NCI-H226 (cell line): ENCODE results near the gene CA5A.

Source experiments
- DNase-seq: peaks from one replicate; pipeline ENCODE4 v3.0.0-alpha.2; 2015

The CA5A gene

DNA sequence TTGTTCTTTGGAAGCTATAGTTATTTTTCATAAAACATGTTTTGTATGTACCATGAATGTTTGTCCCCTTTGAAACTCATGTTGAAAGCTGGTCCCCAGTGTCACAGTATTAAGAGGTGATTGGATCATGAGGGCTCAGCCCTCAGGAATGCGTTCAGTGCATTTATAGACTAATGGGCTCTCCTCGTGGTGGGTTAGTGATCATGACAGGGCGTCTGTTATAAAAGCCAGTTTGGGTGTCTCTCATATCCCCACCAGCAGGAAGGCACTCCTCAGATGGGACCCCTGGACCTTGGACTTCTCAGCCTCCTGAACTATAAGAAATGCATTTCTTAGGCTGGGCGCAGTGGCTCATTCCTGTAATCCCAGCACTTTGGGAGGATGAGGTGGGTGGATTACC lies 25.3 kb upstream of the CA5A start:
- no peak for DNase-seq

DNA sequence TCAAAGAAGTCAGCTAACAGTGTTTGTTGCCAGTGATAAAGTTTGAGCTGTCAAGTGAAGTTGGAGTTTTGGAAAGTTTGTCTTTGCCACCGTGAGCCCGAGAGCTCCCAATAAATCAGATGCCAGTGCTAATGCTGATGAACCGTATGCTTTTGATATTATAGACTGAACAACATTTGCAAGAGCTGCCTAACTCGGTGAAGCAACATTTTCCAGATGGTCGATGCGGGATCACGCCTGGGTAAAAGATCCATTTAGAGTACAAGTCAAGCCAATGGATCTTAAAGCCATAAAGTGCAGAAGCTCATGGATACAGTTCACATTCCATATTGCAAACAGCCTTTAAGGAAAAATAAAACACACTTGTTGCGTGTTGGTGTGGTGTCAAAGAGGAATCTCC lies 24.5 kb upstream of the CA5A start:
- DNase-seq, result no peak

DNA sequence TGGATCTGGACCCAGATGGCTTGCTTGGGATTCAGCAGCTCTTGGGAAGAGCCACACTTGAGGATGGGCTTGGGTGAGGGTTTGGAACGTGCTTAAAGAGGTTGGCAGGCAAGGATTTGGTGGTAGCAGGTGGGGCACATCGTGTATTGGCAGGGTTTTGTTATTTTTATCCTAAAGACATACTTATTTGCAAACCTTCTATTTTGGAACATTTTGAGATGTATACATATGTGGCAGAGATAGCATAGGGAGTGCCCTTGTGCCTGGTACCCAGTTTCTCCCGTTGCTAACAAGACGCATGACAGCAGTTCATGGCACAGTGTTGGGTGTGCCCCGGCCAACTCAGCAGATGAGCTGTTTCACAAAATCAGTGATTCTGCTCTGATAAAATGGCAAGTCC lies 24.0 kb upstream of the CA5A start:
- no peak for DNase-seq

DNA sequence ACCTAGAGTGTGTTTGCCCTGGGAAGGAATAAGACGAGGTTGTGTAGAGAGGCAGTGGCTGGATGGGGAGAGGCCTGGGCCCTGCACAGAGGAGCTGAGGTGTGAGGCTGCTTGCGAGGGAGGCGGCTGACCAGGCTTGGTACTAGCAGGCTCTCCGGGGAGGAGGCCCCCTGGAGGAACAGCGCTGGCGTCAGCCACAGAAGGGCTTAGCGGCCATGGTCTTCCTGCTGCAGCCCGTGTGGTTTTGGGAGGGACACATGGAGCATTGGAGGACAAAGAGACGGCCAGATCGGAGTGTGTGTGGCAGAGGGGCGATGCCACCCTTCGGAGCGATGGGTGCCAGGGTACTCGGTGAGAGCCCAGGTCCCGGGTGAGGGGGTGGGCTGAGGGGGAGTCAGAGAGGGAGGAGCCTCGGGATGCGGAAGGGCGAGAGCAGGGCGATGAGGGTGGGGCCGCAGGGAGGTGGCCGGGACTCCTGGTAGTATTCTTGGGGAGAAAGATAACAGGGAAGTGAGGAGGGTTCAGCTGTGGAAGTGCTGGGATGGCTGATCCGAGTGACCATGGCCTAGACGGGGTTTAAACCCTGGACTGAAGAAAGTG lies 23.2 kb upstream of the CA5A start:
- DNase-seq, result no peak

DNA sequence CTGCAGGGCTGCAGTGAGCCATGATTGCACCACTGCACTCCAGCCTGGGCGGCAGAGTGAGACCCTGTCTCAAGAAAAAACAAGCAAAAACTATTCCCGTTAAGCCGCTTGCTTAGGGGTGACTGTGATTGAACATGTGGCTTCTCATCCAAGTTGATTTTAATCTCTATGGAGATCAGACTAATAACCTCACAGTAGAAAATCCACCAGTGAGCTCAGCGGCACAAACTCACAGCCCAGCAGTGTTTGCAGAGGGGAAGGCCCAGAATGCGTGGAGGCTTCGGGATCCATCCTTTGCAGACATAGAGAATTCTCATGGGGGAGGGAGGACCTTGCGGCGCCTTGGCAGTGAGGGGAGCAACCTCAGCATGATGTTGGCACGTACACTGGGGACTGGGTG lies 22.3 kb upstream of the CA5A start:
- no peak for DNase-seq

DNA sequence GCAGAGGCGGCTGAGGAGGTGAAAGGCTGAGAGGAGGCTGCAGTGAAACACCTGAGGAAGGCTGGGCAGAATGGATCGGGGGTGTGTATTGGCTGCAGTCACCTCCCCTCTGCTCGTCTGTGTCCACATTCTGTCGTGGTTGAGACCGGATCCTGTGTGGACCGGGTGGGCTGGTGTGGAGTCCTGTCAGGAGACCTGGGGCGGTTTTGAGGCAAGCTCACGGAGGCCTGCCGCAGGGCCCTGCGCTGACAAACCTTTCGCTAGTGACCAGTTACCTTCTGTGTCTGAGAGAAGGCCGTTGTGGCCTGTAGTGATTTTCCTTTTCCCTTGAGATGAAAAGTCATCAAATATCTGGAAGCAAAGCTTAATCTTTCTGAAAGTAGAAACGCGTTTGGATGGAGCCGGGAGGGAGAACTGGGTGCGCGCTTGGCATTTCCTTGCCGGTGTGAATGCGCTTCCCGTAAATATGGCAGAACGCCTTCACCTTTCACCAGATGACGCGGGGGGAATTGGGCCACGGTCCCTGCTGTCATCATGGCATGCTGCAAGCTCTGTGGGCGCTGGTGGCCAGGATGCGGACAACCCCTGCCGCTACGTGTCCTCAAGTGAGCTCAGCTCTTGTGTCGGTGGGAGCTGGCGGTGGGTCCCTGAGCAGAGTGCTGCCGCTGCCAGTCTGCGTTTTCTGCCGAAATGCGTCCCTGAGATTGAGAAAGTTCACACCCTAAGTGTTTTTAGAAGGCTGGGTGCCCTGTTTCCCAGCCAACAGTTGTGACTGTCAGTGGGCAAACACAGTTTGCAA lies 21.2 kb upstream of the CA5A start:
- DNase-seq, result no peak

DNA sequence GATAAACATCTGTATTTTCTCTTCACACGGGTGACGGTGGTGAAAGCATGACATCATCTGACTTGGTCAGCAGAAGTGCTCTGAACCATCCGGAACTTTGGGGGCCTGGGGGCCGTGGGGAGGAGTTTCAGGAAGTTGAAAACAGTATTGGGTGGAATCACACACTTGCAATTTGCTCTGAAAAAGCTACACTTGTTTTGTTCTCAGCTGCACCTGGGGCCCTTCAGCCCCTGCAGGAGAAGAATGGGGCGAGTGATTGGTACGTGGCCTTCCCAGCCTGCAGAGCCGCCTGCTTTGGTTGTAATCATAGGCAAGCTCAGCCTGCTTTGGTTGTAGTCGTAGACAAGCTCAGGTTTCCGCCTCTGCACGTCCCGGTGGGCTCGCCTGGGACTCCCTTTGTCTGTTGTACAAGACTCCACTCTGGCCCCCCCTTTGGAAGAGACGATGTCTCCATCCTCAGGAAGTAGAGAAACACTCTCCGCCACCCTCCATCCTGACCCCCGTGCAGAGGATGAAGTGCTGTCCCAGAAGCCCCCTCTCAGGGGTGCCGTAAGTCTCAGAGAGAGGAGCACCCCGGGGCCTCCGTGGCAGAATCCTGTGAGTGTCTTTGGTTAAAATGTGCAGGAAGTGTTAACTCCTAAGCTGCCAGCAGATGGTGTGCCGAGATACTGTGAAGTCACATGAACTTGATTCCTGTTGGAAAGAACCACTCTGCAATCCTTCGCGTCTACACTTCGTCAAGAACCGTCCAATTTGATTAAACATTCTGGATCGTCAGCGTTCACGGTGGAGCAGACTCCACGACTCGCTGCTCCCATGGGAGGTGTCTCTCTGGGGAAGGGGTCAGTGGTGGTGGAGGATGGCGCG lies 20.3 kb upstream of the CA5A start:
- DNase-seq, result no peak

DNA sequence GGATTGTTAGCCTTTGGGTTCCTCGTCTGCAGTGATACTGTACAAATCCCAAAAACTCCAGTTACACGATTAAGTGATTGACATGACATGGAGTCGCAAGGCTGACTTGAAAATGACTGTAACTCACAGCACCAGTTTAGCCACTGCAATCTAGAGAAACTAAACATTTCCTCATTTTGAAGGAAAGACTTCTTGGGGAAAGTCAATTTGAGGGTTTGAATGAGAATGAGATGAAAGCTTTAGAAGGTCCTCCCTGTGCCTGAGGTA lies 19.7 kb upstream of the CA5A start:
- DNase-seq, result no peak

DNA sequence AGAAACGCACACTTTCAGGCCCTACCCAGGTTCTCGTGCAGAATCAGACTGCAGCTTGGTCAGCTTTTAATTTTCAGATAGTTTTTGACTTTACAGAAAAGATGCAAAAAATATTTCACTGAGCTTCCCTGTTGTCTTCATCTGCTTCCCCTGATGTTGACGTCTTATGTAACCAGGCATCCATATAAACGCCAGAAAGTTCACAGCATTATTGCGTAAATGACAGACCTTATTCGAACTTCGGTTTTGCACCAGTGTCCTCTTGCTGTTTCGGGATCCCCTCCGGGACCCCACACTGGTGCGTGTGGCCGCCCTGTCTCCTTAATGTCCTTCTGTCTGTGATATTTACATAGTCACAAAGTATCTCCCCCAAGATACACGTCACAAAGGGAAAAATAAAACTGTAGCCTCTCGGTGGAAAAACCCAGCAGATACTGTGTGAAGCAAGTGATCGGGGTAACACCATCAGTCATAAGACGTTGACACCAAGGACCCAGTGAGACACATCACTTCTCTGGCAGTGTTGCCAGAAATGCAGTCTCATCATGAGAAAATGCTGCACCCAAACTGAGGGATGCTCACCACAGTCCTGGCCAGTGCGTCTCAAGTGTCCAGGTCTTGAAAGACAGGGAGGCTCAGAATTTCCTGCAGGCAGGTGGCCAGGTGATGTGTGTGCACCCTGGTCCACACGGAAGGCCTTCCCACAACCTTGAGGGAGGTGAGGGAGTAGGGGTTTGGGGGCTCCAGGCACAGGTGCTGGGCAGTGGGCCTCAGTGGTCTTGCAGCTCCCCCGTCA lies 19.2 kb upstream of the CA5A start:
- DNase-seq, result no peak

DNA sequence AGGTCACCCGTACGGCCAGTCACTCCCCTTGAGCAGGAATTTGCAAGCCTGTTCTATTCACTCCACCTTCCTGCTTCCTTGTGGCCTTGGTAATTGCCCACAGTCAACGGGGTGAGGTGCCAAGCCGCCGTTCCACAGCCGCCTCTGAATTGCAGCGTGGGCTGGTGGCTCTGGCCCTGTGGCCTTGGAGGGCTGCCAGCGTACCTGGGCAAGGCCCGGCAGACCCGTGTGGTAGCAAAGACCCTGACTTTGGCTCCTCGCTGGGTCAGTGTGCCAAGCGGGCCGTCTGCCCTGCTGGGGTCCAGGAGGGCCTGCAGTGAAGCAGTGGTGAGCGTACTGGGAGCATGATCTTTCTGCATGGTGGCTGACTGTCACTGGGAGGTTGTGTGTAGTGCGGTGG lies 18.5 kb upstream of the CA5A start:
- DNase-seq, result no peak

DNA sequence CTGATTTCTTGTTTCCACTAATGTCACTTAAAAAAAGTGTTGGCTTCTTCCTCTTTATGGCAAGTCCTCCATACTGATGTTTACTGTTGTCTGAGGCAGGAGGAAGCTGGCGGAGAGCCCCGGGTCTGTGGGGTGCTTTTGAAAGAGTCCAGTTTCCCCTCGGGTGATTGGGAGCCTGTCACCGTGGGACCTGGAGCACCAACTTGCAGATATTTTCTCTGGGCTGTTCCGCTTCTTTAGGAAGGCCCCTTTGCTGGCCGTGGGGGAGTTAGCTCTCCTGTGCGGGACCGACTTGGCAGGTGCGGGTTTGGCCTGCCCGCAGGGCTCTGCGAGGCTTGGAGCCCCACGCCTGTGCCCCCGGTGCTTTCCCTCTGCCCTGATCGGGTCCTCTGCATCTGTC lies 18.0 kb upstream of the CA5A start:
- no peak for DNase-seq

DNA sequence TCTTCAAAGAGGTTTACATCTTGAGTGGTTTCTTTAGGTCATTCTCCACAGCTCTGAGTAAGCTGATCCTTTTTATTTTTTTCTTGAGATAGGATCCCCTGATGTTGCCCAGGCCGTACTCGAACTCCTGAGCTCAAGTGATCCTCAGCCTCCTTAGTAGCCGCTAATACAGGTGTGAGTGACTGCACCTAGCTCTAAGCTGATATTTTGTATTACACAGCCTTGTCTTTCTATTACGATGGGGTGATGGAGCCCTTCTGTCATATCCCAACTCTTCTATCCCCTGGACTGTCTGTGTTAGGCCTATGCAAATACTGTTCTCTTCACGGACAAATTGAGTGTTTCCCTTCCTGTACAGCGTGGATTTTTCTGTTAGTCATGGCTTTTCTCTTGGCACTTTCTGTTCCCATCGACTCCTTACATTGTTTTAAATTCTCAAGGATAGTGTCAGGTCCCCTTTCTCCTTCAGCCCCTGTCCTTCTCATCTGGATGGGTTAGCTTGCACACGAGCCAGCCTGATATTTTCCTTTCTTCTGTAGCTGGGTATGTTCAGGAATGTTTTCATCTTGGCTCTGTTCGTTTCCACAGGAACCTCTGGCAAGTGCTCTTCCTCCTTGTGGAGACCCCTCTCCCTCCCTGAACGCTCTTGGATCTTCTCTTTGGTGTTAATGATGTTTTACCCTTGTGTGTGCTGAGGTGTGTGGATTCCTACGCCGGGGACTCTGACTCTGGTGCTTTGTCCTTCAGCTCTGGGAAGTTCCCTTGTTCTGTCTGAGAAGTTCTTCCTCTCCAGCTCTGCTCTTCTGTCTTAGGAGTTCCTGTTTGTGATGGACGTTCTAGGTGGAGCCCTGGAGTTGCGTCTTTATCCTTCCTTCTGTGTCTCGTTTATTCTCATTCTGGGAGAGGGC lies 17.2 kb upstream of the CA5A start:
- no peak for DNase-seq

DNA sequence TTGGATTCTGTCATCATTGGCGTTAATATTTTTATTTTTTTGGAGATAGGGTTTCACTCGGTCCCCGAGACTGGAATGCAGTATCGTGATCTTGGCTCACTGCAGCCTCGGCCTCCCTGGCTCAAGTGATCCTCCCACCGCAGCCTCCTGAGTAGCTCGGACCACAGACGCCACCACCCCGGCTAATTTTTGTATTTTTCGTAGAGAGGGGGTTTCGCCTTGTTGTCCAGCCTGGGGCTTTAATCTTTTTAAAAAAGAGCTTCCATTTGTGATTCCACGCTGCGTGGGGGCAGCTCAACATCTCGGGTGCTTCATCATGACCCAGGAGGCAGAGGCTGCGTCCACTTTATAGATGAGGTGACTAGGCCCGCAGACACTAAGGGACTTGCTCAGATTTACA lies 16.4 kb upstream of the CA5A start:
- DNase-seq, result no peak

DNA sequence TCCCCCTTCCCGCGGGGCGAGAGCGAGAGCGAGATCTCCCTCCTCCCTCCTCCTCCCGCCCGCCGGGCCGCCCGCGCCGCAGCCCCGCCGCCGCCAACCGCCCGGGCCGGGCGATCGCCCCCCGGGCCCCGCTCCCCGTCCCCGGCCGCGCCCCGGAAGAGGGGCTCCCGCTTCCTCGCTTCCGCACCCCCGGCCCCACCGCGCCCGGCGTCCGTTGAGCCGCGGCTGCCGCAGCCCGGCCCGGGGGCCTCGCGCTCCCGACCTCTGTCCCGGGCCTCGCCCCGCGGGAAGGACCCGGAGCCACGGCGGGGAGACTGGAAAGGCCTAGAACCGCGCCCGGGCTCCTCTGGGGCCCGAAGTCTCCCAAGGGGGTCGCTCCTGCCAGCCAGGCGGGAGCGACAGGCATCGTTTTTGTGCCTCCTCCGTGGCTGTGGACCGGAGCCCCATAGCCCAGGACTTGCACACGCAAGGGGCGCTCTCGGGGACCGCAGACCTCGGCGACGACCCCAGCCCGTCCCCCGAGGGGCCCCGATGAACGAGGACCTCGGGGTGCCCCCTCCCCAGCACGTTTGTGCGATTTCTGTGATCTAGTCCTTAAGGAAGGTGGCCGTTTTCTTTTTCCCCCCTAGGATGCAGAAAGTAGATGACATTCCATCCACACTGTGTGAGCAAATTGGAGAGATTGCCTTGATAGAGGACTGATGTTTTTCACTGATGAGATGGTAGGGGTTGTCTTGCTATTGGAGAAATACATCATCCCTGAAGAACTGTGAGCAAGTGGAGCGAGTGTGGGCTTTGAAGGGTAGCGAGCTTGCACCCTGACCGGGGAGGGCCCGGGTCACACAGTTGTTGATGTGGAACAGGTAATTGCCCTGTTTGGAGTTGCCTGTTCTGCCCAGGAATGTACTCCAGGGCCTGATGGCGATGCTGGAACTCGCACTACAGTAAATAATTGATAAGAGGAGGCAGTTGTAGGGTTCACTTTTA lies 15.5 kb upstream of the CA5A start:
- DNase-seq, result no peak

DNA sequence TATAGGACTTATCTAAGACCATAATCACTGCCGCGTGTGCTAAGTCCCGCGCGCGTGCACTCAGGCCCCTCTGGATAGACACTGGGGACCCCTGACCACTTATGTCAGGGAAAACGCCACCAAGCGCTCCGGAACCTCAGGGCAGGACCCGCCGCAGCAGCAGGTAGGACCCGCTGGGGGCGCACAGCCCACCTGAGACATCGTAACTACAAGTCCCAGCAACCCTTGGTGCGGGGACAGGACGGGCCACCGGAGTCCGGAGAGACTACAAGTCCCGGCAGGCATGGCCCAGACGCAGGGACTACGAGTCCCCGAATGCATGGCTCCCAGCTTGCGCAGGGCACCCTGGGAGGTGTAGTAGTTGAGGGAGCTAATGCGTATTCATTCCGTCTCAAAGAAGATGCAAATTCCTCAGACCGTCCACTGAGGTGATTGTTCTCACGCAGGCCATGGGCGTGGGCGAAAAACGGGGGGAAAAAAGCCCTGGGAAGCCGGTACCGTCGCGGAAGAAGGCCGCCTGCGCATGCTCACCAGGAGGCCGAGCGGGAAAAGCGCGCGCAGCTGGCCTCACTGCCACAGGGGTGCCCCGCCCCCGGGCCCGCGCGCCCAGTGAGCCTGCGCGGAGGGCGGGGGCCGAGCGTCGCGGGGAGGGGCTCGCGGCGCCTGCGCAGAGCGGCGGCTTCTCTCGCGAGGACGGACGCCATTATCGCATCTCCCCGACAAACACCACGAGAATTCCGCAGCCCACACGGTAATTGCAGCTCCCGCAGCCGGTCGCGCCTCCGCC lies 14.6 kb upstream of the CA5A start, which contains the start of gene BANP:
TSS of gene BANP (plus strand) at position 670 of the 787 bp plus-strand sequence. CDS start 23,682 bp downstream, outside the sequence.
- DNase-seq, result peak; percentile 99

DNA sequence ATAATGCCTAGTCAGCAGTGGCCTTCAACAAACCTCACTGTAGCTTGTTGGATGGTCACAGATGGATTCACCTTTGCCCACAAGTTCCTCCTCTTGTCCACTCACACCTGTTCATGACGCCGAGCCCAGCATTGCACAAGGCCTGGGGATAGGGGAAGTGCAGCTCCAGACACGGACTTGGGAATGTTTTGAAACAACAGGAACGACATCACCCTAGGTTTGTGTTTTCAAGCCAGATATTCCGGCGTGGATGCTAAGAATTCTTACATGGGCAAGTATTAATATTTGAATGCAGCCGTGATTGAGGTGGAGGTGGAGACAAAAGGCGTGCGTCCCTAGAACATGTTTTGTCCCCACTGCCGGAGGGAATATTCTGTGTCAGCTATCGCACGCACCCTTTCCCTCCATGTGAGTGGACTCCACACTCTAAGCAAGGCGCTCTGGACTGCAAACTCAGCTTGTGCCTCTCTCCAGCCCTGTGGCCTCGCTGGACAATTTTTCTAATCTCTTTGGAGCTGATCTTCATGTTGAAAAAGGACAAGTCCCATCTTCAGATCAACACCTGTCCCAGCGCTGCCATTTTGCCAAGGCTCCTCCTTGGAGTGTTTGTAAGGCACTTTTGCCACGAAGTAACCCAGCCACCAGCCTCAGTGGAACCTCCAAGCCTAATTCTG lies 12.9 kb upstream of the CA5A start:
- DNase-seq, result no peak

DNA sequence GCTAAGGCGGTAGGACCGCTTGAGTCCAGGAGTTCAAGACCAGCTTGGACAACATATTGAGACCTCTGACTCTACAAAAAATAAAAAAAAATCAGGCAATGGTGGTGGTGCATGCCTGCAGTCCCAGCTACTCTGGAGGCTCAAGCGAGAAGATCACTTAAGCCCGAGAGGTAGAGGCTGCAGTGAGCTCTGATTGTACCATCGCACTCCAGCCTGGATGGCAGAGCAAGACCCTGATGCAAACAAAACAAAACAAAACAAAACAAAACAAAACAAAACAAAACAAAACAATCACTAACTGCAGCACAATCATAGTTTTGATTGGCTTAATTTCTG lies 12.4 kb upstream of the CA5A start:
- no peak for DNase-seq

DNA sequence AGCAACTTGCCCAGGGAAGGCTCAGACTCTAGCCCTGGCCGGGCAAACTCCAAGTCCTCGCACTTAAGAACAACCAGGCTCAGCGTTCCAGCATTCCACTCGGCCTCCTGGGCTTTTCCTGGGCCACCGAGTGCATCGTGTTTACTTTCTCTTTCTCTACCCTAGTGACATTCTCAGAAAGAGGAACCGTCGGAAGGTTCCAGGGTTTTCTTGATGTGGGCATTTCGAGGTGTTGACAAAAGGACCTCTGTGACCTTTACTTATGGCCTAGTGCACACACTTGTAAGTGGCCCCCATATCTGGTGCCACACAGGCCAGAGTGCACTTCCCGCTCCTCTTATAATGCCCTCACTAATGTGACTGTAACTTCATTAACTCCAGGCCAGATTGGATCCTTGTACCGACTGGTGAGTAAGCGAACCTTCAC lies 11.8 kb upstream of the CA5A start:
- DNase-seq, result no peak

DNA sequence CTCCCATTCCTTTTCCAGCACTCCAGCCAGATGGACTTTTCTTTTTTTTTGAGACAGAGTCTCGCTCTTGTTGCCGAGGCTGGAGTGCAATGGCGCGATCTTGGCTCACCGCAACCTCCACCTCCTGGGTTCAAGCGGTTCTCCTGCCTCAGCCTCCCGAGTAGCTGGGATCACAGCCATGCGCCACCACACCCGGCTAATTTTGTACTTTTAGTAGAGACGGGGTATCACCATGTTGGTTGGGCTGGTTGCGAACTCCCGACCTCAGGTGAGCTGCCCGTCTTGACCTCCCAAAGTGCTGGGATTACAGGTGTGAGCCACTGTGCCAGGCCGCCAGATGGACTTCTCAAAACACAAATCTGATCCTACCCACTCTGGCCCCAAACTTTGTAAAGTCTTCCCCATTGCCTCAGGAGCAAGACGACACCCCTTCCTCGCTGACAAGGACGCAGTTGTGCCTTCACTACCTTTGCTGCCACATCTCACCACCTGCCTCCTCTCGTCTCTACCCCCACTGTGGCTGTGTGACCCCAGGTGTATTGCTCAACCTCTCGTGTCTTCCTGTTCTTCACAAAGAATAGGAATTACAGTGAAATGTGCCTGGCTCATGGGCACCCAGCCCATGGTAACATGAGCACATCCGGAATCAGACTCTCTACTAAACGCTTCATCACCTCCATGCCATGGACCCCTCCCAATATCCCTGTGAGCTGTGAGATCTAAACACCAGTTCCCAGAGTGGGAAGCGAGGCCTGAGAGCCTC lies 11.2 kb upstream of the CA5A start:
- DNase-seq, result no peak
